ENCODE data around the gene TNNI3K.

Gene TNNI3K

DNA sequence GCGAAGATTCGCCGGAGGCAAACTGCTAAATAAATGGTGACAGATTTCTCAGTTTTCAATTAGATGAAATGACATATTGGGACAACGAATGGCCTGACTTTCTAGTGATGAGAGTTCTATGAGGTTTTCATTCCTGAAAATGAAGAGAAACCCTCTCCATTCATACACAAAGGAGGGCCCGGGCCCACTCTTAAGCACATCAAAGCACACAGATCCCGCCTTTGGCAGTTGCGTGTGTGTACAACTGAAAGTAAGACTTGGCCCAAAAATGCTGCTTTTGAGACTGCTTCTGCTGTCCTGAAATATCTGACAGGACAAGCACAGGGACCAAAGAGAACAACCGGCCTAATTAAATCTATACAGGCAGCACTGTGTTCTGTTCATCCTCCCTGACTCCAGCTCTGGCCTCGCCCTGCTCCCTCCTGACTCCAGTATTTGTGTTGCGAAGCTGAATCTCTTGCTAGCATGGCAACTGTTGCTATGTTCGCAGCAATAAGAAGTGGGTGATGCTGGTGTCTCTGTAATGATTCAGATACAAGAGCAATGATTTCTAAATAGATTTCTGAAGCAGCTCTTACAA is 269.8 kb downstream of the TNNI3K start:
- no peak for DNase-seq

DNA sequence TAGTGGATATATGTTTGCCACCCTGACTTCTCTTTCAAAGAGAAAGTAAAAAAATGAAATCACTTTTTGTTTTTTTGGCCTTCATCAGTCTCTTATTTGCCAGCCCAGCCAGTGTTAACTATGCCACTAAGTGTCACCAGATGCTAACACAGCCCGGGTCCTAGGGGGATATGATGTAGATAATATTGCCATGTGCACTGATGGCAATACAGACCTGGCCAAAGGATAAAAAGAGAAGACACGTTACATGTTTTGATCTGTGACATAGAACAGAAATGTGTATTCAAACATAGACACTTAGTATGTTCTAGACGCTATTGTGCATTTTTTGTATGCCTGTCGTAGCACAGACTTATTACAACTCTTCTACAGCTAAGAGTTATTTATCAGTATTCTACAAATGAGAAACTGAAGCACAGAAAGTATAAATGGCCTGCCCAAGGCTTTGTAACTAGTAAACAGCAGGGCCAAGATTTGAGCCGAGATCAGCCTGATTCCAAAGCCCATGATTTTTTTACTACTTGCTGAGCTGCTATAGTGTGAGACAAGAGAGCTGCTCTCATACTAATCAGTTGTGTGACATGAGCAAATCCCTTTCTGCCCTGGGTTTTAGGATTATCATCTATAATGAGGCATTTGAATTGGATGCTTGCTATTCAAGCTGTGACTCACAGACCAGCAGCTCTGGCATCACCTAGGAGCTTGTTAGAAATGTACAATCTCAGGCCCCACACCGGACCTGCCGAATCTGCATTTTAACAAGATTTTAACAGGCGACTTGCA is 270.9 kb downstream of the TNNI3K start:
- no peak for DNase-seq

DNA sequence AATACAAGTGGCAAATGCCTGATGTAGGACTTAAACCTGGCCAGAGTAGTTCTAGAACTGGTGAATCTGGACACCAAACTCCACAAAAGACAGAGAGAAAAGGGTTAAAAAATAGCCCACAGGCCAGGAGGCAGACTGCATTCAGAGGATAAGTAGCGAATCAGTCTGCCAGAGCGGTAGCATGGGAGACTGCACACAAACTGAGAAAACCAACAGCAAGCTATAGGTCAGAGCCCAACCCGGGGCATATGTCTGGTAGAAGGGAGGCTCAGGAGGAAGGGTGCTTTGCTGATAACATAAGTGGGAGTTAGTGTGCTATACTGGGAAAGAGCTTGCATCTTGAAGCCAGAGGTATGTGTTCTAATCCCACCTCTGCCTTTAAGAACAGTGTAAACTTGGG is 273.3 kb downstream of the TNNI3K start:
- DNase-seq: no peak

DNA sequence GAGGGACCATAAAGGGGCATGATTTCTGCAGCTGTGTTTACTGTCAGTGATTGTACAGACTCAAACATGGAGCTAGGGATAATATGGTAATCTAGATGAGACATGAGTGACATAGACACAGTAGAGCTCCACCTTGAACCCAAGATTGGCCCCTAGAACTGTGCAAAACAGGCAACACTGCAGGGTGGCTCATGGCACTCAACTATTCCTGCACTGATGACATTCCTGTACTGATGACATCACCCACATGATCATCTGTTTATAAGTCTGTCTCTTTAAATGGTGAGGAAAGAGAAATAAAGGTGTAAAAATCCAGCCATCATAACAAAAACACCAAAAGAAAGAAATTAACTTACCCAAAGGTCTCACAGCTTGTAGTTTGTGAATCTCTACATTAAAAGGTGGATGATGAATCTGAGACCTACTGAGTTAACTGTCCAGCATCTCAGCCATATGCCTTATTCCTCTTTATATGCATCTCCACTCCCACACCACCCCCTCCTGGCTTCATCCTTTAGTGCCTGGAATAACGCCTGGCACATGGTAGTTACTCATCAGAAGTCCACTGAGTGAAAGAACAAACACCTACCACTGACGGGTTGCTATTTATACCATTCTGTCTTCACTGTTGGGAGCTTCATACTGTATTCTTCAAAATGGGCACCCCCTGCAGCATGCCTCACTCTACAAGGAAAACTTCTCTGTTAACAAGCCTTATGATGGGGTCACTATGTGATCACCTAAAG is 277.2 kb downstream of the TNNI3K start, which contains the start of gene LRRC53:
TSS of gene LRRC53 (minus strand) at position 442 of the 746 bp plus-strand sequence. CDS start 29,262 bp downstream, outside the sequence.
- DNase-seq: no peak

DNA sequence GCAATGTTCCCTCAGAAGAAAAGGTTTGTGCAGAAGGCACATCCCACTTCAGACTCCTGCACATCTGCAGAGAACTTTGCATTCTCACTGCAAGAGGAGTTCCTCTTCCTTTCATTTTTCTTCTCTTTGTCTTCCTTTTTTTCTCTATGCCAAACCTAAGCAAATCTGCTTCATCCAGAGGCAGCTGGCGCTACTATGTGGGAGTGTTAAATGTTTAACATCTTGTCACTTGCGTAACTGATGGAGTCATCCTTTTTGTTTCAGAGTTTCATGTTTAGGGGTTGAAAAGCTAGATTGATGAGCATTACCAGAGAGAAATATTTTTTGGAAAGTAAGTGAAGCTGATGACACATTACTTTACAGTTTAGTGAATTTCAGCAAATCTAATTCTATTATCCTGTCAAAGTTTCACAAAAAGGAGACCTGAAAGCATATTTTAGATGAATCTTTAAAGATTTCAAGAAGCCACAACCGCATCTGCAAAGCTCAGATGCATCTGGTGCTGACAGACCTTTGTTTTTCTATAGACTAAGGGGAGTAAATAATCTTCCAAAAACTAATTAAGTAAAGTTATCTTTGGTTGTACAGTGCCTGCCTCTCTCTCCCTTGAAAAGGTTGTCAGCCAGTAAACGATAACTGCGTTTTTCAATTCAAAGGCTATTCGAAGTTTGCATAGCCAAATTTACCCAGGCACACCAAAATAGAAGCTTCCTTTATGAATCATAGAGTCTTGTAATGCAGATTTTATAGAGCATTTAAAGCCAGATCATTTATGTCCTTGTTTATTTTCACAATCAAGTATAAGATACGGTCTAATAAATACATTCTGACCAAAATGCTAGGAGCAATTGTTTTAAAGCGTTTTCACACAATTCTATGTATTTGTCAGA is 278.5 kb downstream of the TNNI3K start:
- DNase-seq: no peak

DNA sequence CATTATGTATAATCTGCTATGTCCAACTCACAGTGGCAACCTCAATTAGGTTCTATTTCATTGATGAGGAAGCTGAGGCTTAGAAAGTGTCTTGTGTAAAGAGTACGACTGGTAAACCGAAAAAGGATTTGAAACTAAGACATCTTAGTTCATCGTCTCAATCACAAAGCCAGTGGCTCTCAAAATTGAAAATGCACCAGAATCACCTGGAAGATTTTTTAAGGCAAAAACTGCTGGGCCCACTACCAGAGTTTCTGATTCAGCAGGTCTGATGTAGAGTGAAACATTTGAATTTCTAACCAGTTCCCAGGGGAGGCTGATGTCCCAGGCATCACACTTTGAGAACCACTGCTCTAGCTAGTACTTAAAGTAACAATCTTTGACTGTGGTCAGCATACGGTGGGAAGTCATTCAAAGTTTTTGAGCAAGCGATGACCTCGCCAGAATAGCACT is 282.4 kb downstream of the TNNI3K start:
- DNase-seq: no peak

DNA sequence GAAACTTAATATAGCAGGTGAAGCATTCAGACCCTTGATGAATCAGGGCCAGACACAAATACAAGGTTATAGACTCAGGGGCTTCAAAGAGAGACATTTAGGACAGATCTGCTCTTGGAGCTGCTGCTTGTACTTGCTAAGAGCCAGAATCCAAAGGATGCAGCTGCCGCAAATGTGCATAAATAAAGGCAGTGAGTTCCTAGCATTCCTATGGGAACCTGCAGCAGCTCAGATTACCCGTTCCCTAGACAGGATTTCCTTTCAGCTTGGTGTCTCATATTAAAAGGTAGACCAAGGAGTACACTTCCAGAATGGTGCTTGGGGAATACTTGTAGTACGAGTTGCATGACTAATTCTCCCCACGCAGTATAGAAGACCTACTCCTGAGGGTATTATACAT is 287.0 kb downstream of the TNNI3K start:
- DNase-seq: no peak

DNA sequence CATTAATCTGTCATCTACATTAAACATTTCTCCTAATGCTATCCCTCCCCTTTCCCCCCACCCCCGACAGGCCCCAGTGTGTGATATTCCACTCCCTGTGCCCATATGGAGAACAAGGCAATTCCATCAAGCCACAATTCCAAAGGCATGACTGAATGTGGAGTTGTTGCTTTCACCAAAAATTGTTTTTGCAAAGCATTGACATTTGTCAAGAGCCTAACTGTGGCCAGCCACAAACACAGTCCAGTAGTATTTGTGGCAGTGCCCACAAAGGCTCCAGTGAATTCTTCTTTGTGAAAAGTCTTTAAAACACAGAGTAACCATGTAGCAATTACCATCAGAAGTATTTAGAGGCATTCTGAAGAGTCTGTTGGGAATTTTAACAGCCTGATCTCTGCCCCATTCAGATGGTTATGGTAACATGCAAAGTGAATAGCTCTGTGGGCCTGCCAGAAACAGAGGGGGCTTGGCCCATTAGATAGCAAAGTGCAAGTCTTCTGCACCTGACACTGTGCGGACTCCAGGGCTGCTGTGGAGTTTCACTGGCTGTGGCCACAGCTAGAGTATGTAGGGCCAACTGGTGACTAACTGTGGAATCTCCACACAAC is 288.8 kb downstream of the TNNI3K start:
- DNase-seq: no peak

DNA sequence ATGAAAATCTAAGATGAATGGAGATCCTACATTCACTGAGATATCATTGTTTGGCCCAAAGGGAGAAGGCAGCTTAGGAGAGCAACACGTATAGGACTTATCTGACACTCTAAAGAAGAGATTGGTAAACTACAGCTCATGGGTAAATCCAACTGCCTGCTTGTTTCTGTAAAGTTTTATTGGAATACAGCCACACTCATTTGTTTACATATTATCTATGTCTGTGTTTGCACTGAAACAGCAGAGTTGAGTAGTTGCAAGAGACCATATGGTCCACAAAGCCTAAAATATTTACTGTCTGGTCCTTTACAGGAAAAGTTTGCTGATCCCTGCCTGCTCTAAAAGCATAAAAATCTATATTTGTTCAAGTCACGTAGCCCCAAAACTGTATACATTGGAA is 291.5 kb downstream of the TNNI3K start:
- DNase-seq: no peak

DNA sequence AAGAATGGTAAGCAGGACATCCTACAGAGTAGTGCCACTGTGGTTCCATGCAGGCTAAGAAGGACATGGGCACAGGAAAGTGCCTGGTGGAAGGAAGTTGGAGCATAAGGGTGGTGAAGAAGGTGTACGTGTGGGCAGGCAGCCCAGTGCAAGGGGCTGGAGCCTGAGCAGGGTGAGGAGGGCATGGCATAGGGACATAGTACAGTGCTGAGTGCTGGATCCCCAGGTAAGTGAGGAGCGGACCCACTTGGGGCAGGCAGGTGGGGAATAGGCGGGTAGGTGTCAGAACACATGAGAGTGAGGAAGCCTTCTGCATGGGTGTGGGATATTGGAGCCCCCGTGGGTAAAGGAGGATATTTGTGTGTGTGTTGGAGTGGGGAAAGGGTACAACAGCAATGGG is 292.9 kb downstream of the TNNI3K start:
- DNase-seq: no peak

DNA sequence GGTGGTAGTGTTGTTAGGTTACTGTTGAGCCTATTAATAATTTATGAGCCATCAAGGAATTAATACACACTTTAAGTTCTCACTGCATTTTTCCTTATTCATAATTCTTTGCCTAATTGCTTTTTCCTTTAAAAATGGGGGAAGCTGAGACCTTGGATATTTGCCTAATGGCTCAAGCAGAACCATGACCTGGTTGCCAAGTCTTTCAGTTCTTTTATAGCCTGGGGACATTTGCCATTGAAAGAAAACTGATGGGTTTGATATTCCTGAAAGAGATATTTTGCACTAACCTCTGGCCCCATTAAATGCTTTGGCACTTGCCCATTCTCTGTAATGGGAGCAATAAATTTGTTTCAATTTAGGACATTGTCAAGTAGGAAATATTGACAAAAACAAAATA is 295.7 kb downstream of the TNNI3K start:
- no peak for DNase-seq

DNA sequence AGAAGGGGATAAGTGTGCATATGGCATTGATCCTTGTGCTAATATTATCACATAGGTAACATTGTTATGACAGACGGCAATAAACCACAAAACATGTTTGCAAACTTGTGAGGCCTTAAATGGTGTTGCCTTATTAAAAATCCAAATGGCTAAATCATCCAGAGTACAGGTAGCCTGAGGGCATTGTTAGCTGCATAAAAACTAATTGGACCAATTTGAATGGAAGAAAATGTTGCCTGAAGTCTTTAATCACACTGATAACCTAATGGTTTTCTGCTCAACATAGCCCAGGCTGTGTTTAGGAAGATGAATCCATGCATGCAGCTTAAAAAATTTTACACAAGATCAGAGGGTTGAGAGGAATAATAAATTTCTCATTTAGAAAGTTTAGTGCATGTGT is 296.6 kb downstream of the TNNI3K start:
- DNase-seq: no peak

DNA sequence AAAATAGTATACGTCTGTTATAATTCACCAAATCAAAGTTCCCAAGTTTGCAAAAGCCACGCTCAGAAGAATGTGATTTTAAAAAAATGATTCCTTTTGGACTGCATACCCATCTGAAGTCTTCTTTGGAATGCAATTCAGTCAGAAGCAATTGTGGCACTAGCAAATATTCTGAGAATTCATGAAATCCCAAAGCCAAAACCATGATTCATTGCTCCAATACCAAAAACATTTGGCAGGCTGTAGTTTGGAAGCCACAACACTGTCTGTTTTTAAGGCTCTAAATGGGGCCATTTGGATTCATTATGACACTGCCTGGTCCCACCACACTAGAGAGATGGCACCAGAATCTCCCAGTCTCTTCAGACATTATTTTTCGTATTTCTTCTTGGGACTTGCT is 299.1 kb downstream of the TNNI3K start:
- DNase-seq: no peak

DNA sequence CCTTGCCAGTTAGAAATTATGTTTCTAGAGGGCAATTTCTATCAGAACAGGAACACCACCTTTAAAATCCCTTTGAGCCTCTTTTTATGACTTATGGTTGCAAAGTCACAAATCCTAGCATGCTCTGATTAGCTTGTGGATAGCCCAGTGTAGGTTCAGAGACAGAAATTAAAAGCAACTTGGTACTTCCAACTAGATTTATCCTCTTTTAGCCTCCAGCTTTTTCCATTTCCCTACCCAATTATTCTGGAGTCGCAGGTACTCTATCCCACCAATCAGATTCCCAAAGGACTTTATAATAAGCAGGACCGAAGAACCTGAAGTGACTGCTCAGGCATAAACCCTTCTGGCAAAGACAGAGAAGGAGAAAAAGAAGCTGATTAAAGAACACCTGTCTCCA is 310.6 kb downstream of the TNNI3K start:
- DNase-seq: no peak

DNA sequence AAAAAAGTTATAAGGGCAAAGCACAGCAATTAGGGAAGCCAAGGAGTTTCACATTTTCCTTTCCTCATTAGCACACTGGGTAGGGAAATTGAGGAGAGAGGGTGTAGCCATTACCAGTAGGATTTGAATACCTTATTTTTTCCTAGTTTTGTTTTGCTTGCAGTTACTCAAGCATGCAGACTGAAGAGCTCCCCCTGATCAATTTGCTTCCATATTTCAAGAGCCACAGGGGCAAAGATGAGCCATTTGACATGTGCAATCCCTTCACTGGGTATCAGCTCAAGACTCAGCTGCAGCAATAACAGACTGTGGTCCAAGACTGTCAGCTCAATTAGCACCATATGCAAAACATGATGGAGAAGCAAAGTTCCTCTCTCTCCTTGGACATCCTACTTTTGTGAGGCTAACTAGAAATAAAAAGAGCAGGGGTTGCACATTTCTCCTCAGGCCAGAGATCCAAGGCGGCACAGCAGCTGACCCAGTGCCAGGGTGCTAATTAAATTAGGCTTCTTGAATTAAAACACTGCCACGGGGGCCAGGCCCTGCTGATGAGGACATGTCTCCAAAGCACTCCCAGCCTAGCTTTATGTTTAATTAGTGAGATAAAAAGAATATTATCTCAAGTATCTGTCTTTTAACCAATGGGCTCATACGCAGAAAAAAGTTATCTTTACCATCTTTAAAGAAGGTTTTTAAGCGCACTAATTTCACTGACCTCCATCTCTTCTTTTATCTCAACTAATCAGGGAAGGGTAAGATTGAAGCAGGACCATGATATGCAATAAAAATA is 314.0 kb downstream of the TNNI3K start:
- no peak for DNase-seq

DNA sequence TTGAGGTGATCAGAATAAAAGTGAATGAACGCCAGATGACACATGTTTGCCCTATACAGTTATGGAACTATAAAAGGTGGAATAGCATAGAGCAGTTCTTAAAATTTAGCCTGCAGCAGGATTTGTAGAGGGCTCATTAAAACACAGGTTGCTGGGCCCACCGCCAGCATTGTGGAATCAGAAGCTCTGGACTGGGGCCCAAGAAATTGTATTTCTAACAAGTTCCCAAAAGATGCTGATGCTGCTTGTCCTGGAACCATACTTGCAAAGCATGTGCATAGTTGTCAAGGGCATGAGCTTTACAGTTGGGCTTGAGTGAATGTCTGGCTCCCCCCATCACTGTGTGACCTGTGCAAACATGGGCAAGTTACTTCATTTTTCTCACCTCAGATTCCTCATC is 314.7 kb downstream of the TNNI3K start:
- no peak for DNase-seq

DNA sequence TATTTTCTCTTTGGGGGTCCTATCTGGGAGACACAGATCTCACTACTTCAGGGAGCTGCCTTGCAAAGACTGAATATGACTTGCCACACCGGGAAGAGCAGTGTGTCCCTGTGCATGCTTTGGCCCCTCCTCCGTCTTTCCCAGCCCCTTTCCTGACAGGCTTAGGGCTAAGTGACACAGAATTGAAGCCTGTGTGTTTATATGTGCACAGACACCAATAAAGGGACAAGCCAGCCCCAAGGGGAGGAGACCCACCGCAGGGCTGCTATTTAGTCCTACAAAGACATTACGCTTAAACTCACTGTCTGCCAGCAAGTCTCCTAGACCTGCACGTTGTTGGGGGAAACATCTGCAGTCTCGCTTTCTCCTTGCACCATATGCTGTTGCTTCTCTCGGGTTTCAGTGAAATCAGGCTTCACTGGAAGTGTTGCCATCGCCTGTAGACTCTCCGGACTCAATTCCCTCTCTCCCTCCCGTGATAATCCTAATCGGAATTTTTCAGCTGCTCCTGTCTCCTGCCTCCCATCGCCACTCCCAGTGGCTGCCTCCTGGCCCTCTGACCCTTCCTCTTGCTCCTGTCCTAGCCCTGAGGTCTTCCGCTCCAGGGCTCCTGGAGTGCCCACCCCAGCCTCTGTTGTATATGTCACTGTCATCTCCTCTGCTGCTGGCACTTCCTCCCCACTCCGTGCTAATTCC is 335.8 kb downstream of the TNNI3K start:
- DNase-seq: no peak

DNA sequence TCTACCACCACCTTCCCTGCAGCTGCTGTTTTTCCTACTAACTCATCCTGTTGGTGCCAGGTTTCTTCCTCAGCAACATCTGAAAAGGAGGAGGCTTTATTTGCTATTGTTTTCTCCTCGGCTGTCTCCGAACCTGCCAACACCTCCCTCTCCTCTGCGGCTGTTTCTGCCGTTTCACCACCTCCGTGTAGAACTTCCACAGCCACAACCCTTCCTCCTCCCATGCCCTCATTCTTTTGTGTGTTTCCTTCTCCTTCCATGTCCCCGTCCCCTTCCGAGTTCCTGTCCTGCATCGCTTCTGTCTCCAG is 336.3 kb downstream of the TNNI3K start:
- DNase-seq: no peak

DNA sequence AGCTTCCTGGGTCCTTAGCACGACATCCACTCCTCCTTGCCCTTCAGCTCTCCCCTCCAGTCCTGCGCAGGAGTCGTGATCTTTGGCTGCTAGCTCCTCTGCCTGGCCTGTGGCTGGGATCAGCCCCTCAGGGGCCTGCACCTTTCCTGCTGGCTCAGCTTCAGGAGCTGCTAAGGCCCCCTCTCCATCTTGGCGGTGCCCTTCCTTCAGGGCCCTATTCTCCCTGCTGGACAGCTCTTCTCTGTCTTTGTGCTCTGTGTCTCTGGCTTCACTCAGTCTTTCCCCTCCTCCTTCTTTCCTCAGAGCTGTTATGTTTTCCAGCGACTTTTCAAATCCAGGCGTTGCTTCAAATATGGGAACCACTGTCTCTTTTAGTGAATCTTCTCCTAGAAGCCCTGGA is 336.7 kb downstream of the TNNI3K start:
- DNase-seq: no peak

DNA sequence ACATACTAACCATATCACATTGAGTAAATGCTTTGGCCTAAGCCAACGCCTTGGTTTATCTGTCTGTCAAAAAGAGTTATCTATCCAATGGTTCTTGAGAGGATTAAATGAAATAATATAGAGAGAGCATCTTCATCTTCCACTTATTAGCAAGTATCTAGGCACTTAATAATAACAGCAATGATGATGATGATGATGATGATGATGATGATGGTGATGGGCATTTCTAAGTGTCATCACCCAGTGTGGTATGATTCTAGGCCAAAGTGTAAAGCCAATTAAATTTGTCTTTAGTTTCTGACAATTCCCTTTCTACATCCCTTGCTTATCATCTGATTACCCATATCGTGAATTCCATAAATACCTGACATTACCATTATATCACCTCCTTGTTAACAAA is 342.9 kb downstream of the TNNI3K start:
- no peak for DNase-seq

DNA sequence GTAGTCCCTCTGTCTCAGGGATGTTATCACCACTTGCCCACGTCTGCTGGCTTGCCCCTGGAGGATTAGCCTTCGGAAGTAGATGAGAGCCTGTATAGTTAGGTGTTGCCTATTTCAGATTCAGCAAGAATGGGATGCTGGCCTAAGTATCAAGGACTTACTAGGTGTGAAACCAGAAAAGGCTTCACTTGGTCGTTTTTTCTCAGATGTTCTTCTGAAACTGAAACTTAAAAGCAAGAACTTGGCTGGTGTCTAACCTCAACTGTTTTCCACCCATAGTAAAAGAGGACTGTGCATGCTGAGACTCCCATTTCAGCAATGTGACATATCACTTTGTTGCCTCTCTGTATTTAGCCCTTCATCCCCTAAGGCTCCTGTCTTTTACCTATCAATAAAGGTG is 344.2 kb downstream of the TNNI3K start:
- DNase-seq: no peak
